ENCODE results near the gene IKBKE.
A peak's percentile ranks its signal among the peaks of the same experiment; 100 is the strongest.

The IKBKE gene

GRCh38 chr1:206469933-206470691, at the start of gene IKBKE:
Gene IKBKE (plus strand): TSS chr1:206470476. CDS start chr1:206473228, 2,752 bp downstream.
- DNase-seq = peak in 2 of 4 experiments; percentile 14 to 23

DNA sequence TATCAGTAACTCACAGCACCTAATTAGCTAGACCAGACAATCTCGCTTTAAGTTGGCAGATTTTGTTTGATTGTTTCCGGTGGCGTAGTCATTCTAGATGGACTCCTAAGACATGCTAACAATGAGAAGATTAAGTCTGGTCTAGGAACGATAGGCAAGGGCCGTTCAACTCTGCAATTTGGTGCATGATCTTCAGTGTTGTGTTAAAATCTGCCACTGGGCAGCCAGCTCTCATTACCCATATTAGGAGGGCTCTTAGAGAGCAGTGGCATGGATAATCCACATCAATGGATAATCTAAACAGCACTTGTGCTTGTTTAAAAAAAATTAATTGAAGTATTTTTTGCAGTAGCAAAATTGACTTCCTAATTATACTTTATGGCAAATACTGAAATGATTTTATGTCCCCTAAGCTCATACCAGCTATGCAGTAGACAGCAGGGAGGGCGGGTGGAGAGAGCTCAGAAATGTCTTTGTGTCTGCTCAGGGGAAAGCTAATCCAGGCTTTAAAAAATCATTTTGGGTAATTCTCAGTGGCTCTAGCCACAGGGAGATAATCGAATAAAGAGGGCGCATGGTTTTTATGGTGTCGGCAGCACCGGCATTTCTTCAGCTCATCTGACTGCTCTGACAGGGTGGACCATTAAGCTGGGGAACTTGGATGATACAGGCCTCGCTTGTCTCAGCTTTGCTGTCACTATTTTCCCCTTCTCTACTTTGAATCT, 48.5 kb upstream of the IKBKE start:
- DNase-seq = no peak

DNA sequence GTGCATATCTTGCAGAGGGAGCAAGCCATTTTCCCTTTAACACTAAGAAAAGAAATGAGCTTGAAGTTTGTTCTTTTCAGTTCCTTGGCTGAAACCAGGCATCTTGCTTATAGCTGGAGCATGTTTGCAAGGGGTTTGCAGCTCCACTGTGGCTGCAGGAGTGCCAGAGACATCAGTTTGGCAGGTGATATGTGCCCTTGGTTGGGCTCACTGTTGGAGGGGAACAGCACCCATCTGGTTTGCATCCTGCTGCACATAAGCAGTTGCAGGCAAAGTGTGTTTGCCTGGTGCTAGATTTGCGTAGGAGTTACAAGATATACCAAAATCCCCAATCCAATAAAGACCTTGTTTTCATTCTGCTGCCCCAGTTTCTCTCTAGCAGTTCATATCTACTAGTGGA, 47.8 kb upstream of the IKBKE start:
- DNase-seq = no peak

DNA sequence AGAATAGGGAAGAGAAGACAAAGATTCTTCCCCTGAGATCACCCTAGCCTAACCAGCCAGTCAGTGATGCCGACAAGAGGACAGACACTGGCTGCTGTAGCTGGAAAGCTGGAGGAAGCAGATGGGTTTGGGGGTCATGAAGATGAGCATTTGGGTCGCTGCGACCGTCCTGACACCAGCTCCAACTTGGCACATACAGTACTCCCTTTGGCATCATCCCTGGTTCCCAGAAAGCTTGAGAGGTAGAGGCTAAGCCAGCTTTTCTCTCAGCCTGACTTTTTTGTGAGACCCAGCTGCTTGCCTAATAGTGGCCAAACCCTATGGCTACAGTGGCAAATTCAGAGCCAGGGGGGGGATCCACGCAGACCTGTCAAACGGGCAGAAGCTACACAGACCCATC, 43.0 kb upstream of the IKBKE start:
- no peak for DNase-seq

DNA sequence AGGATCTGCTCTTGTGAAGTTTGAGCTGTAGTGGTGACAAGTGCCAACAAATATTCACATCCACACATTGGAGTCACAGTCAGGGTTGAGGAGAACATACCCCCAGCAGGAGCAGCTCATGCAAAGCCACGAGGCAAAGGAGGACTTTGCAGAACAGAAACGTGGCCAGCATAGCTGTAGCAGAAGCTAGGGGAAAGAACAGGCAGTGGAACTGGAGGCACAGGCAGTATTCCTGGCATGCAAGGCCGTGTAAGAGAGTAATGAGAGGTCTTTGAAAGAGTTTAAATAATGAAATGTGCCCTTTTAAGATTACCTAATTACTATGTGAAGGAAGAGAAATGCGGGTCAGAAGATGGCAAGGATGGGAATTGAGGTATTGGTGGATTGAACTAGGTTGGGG, 40.9 kb upstream of the IKBKE start:
- DNase-seq = no peak

- DNase-seq = no peak
Observed at GRCh38 chr1:206430031-206430983, 40.0 kb upstream of the IKBKE start.

GRCh38 chr1:206435445-206435844, 34.8 kb upstream of the IKBKE start:
- DNase-seq = no peak

GRCh38 chr1:206438554-206438953, 31.7 kb upstream of the IKBKE start:
- DNase-seq = no peak

- no peak for DNase-seq
Observed at GRCh38 chr1:206439205-206439604, 31.1 kb upstream of the IKBKE start.

GRCh38 chr1:206441336-206441967, 28.8 kb upstream of the IKBKE start:
- DNase-seq = no peak

- DNase-seq = no peak
Observed at GRCh38 chr1:206442101-206442500, 28.2 kb upstream of the IKBKE start.

DNA sequence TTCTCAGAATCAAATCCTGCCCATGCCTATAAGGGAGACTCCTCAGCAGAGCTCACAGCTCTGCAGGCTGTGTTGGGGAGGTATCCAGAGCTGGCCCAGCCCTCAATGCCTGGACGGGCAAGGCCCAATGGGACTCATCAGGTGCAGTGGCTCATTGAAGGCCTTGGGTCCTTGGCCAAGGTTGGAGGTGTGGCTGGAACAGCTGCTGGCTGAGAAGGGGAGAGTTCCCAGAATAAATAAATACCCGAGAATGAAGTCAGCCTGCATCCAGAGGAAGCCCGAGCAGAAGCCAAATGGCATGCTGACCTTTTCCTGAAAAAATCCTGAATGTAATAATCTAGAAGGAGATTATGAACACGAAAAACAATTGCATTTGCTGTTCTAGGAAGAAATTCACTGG, 25.2 kb upstream of the IKBKE start:
- DNase-seq = no peak

DNA sequence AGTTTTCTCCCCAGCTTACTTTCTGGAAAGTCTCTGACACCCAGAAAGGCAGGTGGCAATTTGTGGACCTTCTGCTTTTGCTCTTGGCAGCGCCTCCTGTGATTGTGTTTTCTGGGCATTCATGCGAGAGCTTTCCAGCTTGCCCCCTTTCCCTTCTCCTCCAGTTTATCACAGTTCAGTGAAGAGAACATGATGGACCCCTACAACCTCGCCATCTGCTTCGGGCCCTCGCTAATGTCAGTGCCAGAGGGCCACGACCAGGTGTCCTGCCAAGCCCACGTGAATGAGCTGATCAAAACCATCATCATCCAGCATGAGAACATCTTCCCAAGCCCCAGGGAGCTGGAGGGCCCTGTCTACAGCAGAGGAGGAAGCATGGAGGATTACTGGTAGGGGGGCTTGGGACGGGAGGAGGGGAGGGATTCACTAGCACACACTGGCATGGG, 24.3 kb upstream of the IKBKE start:
- DNase-seq = no peak

DNA sequence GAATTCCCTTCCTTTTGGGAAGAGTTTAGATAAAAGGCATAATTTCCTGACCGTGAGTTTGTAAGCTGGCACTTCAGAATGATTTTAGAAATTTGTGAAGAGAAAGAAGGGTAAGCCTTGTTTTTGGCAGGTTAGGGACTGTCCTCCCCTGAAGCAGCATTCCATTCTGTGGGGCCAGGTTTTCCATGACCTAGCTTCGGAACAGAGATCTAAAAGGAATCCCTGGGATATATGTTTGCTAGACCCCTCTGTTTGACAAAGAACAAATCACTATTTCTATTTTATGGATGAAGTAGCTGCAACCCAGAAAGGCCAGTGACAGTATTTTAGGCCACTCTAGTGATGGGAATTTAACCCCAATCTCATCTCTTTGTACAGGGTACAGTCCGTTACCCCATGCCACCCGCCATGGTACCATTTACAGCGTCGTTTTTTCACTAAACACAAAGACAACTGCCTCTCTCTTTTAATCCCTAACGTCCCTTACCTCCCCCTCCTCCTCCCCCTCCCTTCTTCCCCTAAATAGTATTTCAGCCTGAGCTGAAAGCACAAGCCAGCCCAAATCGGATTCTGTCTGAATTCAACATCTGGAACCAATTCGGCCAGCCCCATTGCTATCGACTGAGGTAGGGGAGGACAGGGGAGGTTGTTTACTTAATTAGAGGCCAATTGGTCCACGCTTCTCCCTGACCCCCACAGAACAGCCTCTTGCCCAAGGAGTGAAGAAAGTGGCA, 23.4 kb upstream of the IKBKE start:
- no peak for DNase-seq

- no peak for DNase-seq
Observed at GRCh38 chr1:206447422-206447765, 22.9 kb upstream of the IKBKE start.

DNA sequence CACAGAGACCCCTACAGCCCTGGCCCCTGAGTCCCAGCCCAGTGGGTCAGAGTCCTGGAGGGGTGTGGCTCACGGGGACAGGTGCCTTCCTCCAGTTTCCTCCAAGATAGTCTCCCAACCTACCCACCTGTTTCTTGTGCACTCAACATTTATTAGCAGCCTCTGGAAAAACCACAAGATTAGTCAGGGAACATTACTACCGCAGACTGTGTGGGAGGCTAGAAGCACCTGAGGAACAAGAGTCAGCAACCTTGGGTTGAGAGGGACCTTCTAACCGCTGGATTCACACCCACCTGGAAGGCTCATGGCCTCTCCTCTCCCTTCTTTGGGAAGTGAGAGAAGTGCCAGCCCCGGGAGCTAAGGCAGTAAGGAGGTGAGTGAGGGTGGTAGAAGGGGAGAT, 22.5 kb upstream of the IKBKE start:
- no peak for DNase-seq

GRCh38 chr1:206448471-206448870, 21.8 kb upstream of the IKBKE start:
- DNase-seq = no peak

DNA sequence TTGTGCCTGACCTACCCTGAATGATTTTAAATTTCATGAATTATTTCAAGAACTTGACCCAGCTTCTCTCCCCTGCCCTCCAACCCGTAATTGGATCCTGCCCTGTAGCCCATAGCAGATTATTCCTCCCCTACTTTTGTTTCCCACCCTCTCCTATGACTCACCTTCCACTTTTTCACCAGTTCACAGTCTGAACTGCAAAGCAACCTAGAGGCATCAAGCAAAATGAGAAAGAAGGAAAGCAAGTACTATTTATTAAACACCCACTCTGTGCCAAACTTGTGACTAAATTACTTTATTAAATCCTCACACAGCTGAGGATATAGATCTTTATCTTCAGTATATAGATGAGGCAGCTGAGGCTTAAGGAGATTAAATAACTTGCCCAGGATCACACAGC, 20.7 kb upstream of the IKBKE start:
- DNase-seq = no peak

DNA sequence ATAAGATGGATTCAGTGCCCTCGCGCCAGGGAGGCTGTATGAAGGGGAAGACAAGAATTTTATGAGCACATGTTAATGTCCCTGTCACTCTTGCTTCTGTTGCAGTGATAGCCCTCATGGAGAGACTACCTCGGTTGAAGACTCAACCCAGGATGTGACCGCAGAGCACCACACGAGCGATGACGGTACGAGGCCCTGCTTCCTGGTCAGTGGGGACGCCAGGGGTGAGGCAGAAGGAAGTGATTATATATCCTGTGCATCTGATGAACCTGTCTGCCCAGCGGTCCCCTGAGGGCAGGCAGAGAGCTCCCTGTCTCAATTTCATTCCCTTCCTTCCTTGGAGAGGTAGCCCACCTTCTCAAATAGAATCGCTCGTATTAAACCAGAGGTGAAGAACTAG, 20.0 kb upstream of the IKBKE start:
- DNase-seq = no peak

- DNase-seq = no peak
Observed at GRCh38 chr1:206451134-206451686, 19.1 kb upstream of the IKBKE start.

- no peak for DNase-seq
Observed at GRCh38 chr1:206453111-206453510, 17.2 kb upstream of the IKBKE start.

- no peak for DNase-seq
Observed at GRCh38 chr1:206455289-206455665, 15.0 kb upstream of the IKBKE start.

Measured in activated naive CD4-positive, alpha-beta T cell (primary cell).